IMR-90 (cell line): ENCODE measurements around the gene MPPED1. TPM values are rescaled to one million over a fixed set of nuclear protein-coding genes. Genes with fewer than 3 reads are reported as not detected.

Experiments
- ATAC-seq: fragments of 200-7000 bp; cut with Tn5 transposase; 2 replicates; pipeline ENCODE4 v1.9.1; 2020; ENCODE audit warnings: low read depth, mild to moderate bottlenecking, moderate library complexity
- BruUV-seq: library from RNA; stranded (reverse); fragments of 400-500 nt; replicated peaks from 2 replicates; lab custom pipeline; 2021; lab: Mats Ljungman, UMichigan
- CTCF ChIA-PET: fragments of 300-600 bp; formaldehyde crosslinking; extraction: SDS; loops from one replicate; lab custom pipeline; 2021; ENCODE audit warnings: antibody characterized with exemption; lab: Yijun Ruan, JAX
- POLR2A ChIA-PET: fragments of 300-600 bp; sonication (Branson Sonifier 250); formaldehyde crosslinking; loops from one replicate; lab custom pipeline; 2022; ENCODE audit warnings: antibody characterized with exemption; ENCODE audit not compliant: unreplicated experiment; lab: Charles Lee
- DNase-seq: peaks from one replicate; pipeline ENCODE4 v3.0.0; 2013
- H2AFZ ChIP-seq: replicated peaks from 2 replicates; pipeline ENCODE3; 2013; ENCODE audit warnings: low read length, mild to moderate bottlenecking; ENCODE audit not compliant: poor library complexity
- H2AK5ac ChIP-seq: 2 replicates; pipeline ENCODE4 v1.6.1; 2013; ENCODE audit warnings: low read depth, low read length, inconsistent platforms
- H2AK9ac ChIP-seq: replicated peaks from 2 replicates; pipeline ENCODE3; 2013; ENCODE audit warnings: mild to moderate bottlenecking, low read depth, low read length, moderate library complexity; ENCODE audit not compliant: poor library complexity
- H2BK120ac ChIP-seq: 2 replicates; pipeline ENCODE4 v1.6.1; 2013; ENCODE audit warnings: low read depth, low read length, inconsistent platforms
- H2BK15ac ChIP-seq: 3 replicates; pipeline ENCODE4 v1.6.1; 2013; ENCODE audit warnings: low read depth, low read length, inconsistent platforms
- H2BK20ac ChIP-seq: 2 replicates; pipeline ENCODE4 v1.6.1; 2013; ENCODE audit warnings: low read depth, mild to moderate bottlenecking, inconsistent platforms, low read length, moderate library complexity
- H2BK5ac ChIP-seq: 2 replicates; pipeline ENCODE4 v1.6.1; 2013; ENCODE audit warnings: mild to moderate bottlenecking, low read depth, low read length, inconsistent platforms; ENCODE audit not compliant: poor library complexity, severe bottlenecking
- H3K14ac ChIP-seq: replicated peaks from 2 replicates; pipeline ENCODE4 v1.6.1; 2013; ENCODE audit warnings: low read depth, low read length, inconsistent platforms
- H3K18ac ChIP-seq: 2 replicates; pipeline ENCODE4 v1.6.1; 2013; ENCODE audit warnings: low read depth, low read length, control low read depth
- H3K23ac ChIP-seq: 2 replicates; pipeline ENCODE4 v1.6.1; 2013; ENCODE audit warnings: low read depth, low read length, inconsistent platforms
- H3K27ac ChIP-seq: 2 replicates; pipeline ENCODE4 v1.5.1; 2013; ENCODE audit warnings: mild to moderate bottlenecking, control low read depth, low read length; ENCODE audit not compliant: insufficient read depth
- H3K27me3 ChIP-seq: 2 replicates; pipeline ENCODE4 v1.6.1; 2013; ENCODE audit warnings: low read length; ENCODE audit not compliant: control insufficient read depth, insufficient read depth
- H3K36me3 ChIP-seq: 2 replicates; pipeline ENCODE4 v1.6.1; 2013; ENCODE audit warnings: low read length, mixed read lengths; ENCODE audit not compliant: control insufficient read depth, insufficient read depth
- H3K4ac ChIP-seq: 2 replicates; pipeline ENCODE4 v1.6.1; 2013; ENCODE audit warnings: low read depth, low read length, inconsistent platforms
- H3K4me1 ChIP-seq: 2 replicates; pipeline ENCODE4 v1.6.1; 2013; ENCODE audit warnings: low read length, mixed read lengths; ENCODE audit not compliant: control insufficient read depth, insufficient read depth
- H3K4me2 ChIP-seq: 2 replicates; pipeline ENCODE4 v1.6.1; 2013; ENCODE audit warnings: low read depth, mild to moderate bottlenecking, control low read depth, low read length, moderate library complexity
- H3K4me3 ChIP-seq: 2 replicates; pipeline ENCODE4 v1.5.1; 2013; ENCODE audit warnings: low read depth, mild to moderate bottlenecking, control low read depth, low read length, moderate library complexity; ENCODE audit not compliant: insufficient read depth
- H3K56ac ChIP-seq: 2 replicates; pipeline ENCODE4 v1.6.1; 2013; ENCODE audit warnings: low read length, inconsistent platforms; ENCODE audit not compliant: insufficient read depth; ENCODE audit errors: extremely low read depth
- H3K79me1 ChIP-seq, 2 experiments: 2 replicates each; pipeline ENCODE4 v1.6.1; 2013; ENCODE audit warnings: low read length in 2 of 2, inconsistent platforms in 1 of 2, low read depth in 1 of 2
- H3K9ac ChIP-seq: 2 replicates; pipeline ENCODE4 v1.6.1; 2013; ENCODE audit warnings: low read depth, low read length, control low read depth
- H3K9me1 ChIP-seq: 2 replicates; pipeline ENCODE4 v1.6.1; 2013; ENCODE audit warnings: low read length, inconsistent platforms; ENCODE audit not compliant: insufficient read depth
- H3K9me3 ChIP-seq: 2 replicates; pipeline ENCODE4 v1.6.1; 2013; ENCODE audit warnings: low read length; ENCODE audit not compliant: control insufficient read depth, insufficient read depth
- H4K20me1 ChIP-seq: 2 replicates; pipeline ENCODE4 v1.6.1; 2013; ENCODE audit warnings: low read length, inconsistent platforms; ENCODE audit not compliant: insufficient read depth
- H4K5ac ChIP-seq: 2 replicates; pipeline ENCODE4 v1.6.1; 2013; ENCODE audit warnings: mild to moderate bottlenecking, low read depth, low read length, control low read depth
- H4K8ac ChIP-seq, 2 experiments: 2 replicates each; pipeline ENCODE4 v1.6.1; 2013; ENCODE audit warnings: low read depth in 2 of 2, low read length in 2 of 2, control low read depth in 1 of 2, inconsistent platforms in 1 of 2
- H4K91ac ChIP-seq: 2 replicates; pipeline ENCODE4 v1.6.1; 2013; ENCODE audit warnings: low read depth, low read length, inconsistent platforms; ENCODE audit not compliant: insufficient read depth
- BHLHE40 ChIP-seq: fragments of 150-350 bp; IDR thresholded peaks from 2 replicates; pipeline ENCODE4 v1.6.1; 2016; ENCODE audit warnings: mild to moderate bottlenecking, low read depth, low read length
- CEBPB ChIP-seq: IDR thresholded peaks from 2 replicates; pipeline ENCODE4 v1.6.1; 2012; ENCODE audit warnings: low read depth, low read length, improper control_type of control experiment
- CHD1 ChIP-seq: IDR thresholded peaks from 2 replicates; pipeline ENCODE4 v1.6.1; 2012; ENCODE audit warnings: low read depth, low read length, improper control_type of control experiment
- CTCF ChIP-seq: conservative IDR thresholded peaks from 2 replicates; pipeline ENCODE4 v1.5.1; 2012; ENCODE audit warnings: mild to moderate bottlenecking, low read depth, low read length, improper control_type of control experiment
- FOS ChIP-seq: fragments of 150-350 bp; IDR thresholded peaks from 2 replicates; pipeline ENCODE4 v1.6.1; 2016; ENCODE audit warnings: low read depth, low read length
- MAFK ChIP-seq: IDR thresholded peaks from 2 replicates; pipeline ENCODE4 v1.6.1; 2012; ENCODE audit warnings: low read depth, low read length, improper control_type of control experiment
- MAZ ChIP-seq: IDR thresholded peaks from 2 replicates; pipeline ENCODE4 v1.6.1; 2012; ENCODE audit warnings: low read depth, mild to moderate bottlenecking, low read length, improper control_type of control experiment, moderate library complexity, borderline replicate concordance
- MXI1 ChIP-seq: IDR thresholded peaks from 2 replicates; pipeline ENCODE4 v1.6.1; 2012; ENCODE audit warnings: low read depth, mild to moderate bottlenecking, low read length, moderate library complexity, borderline replicate concordance
- NFE2L2 ChIP-seq: fragments of 150-350 bp; IDR thresholded peaks from 2 replicates; pipeline ENCODE4 v1.6.1; 2016; ENCODE audit warnings: low read depth, mild to moderate bottlenecking, low read length
- POLR2A ChIP-seq: IDR thresholded peaks from 2 replicates; pipeline ENCODE4 v1.6.1; 2012; ENCODE audit warnings: mild to moderate bottlenecking, low read depth, low read length
- RCOR1 ChIP-seq: IDR thresholded peaks from 2 replicates; pipeline ENCODE4 v1.6.1; 2012; ENCODE audit warnings: mild to moderate bottlenecking, low read length, improper control_type of control experiment; ENCODE audit not compliant: insufficient replicate concordance
- RFX5 ChIP-seq: IDR thresholded peaks from 2 replicates; pipeline ENCODE4 v1.8.0; 2012; ENCODE audit warnings: low read depth, mild to moderate bottlenecking, low read length, moderate library complexity
- SMC3 ChIP-seq: fragments of 150-350 bp; IDR thresholded peaks from 2 replicates; pipeline ENCODE4 v1.6.1; 2016; ENCODE audit warnings: low read depth, mild to moderate bottlenecking, antibody characterized with exemption, low read length, moderate library complexity
- USF2 ChIP-seq: fragments of 150-350 bp; IDR thresholded peaks from 2 replicates; pipeline ENCODE4 v1.6.1; 2017; ENCODE audit warnings: mild to moderate bottlenecking, antibody characterized with exemption, low read length, low read depth
- WGBS, 2 experiments: methylation state at CpG; one replicate each; pipeline versions ENCODE4 v1.1.5 to v1.1.7; 2013; ENCODE audit warnings: missing lambda C conversion rate in 2 of 2; ENCODE audit not compliant: insufficient read length in 1 of 2; ENCODE audit errors: extremely low coverage in 2 of 2; 5-methylcytosine and 5-hydroxymethylcytosine counted together
- dilution Hi-C: fragments of 300-500 bp; cut with HindIII; formaldehyde crosslinking; loops from one replicate; pipeline ENCODE4 v1.14.3; 2018; ENCODE audit warnings: low sequenced_read_pairs; ENCODE audit not compliant: unreplicated experiment
- in situ Hi-C: fragments of 300-500 bp; cut with MboI; formaldehyde crosslinking; loops from 3 replicates; pipeline ENCODE4 v1.14.3; 2019; ENCODE audit warnings: low sequenced_read_pairs, inconsistent platforms, mixed read lengths
- intact Hi-C: fragments of 100-400 bp; cut with micrococcal nuclease; formaldehyde crosslinking; loops from 2 replicates; pipeline ENCODE4 v1.10.0; 2022
- polyA plus RNA-seq, 3 experiments: library from polyadenylated mRNA; depleted of rRNA; stranded (reverse); fragments of >200 nt; gene quantifications; 2 replicates each; pipeline ENCODE4 v1.2.3, GENCODE V29; 2012; ENCODE audit warnings: low replicate concordance in 1 of 3
- total RNA-seq: library from RNA; depleted of rRNA; stranded (reverse); fragments of >200 nt; gene quantifications from 2 replicates; pipeline ENCODE4 v1.2.3, GENCODE V29; 2012

The MPPED1 gene
- total and polyA plus RNA-seq, 2 of the 4 experiments (the other 2 are of a cell fraction) = not detected

GRCh38 chr22:43385770-43386641, 25.8 kb upstream of the MPPED1 start:
- WGBS, 2 experiments = 0% methylated on average over 7 of the region's 20 CpGs; no CpG with 5 or more reads in 1 of the 2 experiments
- intact Hi-C loops (loop anchor here (1.0 kb wide), 2 partner anchors 112 to 155 kb away; no protein-coding TSS in a partner anchor), dilution Hi-C loops (no loop called here), in situ Hi-C loops (loop anchor here (25.0 kb wide), 1 partner anchor 1251 kb away; no protein-coding TSS in a partner anchor)
- H4K5ac ChIP-seq = no peak overlapping the region
- H2BK20ac ChIP-seq = no peak overlapping the region
- no peak overlapping the region for H3K4ac ChIP-seq
- H2AK5ac ChIP-seq = no peak overlapping the region
- no peak overlapping the region for H4K8ac ChIP-seq
- ChIA-PET POLR2A (no interaction called here), CTCF (interaction anchor here (0.6 to 1.1 kb wide), 5 partner anchors 29 to 440 kb away, joined by 3 to 6 read pairs (median 3); no protein-coding TSS in a partner anchor)
- H4K91ac ChIP-seq = no peak overlapping the region
- H3K79me1 ChIP-seq = no peaks in the 10 kb centered on the region
- H3K9ac ChIP-seq = no peak overlapping the region
- H2BK5ac ChIP-seq = no peak overlapping the region
- DNase-seq (peak; percentile 65), ATAC-seq (peak; percentile 98)
- H3K56ac ChIP-seq = no peak overlapping the region
- H2AK9ac ChIP-seq = peak overlapping the region; percentile 61
- H3K4me1 ChIP-seq = no peaks in the 10 kb centered on the region; the same call in 1 of the 2 replicates
- no peak overlapping the region for H2BK120ac ChIP-seq
- no peaks in the 10 kb centered on the region for H4K20me1 ChIP-seq
- H3K23ac ChIP-seq = peak overlapping the region; percentile 65; the same call in 1 of the 2 replicates
- no peaks in the 10 kb centered on the region for H3K9me1 ChIP-seq
- no peaks in the 10 kb centered on the region for H3K36me3 ChIP-seq
- H3K27me3 ChIP-seq = peaks cover 23% of the 10 kb centered on the region
- no peak overlapping the region for H3K27ac ChIP-seq
- peak overlapping the region; percentile 84 for H2AFZ ChIP-seq
- H2BK15ac ChIP-seq = no peak overlapping the region
- peak overlapping the region; percentile 16; the same call in 1 of the 2 replicates for H3K4me2 ChIP-seq
- no TSS peak for BruUV-seq
- H3K4me3 ChIP-seq = no peak overlapping the region
- no peak overlapping the region for H3K14ac ChIP-seq
- no peak overlapping the region for H3K18ac ChIP-seq
- H3K9me3 ChIP-seq = 0 out of 2 replicates have a peak, but pooled peaks cover 2% of the 10 kb centered on the region
- TF ChIP-seq RFX5 (no peak), FOS (no peak), MAZ (peak; percentile 53; the same call in 1 of the 2 replicates), MXI1 (no peak), RCOR1 (no peak), CTCF (peak; percentile 93), SMC3 (peak; percentile 89), NFE2L2 (no peak), POLR2A (peak; percentile 47; the same call in 1 of the 2 replicates), CHD1 (no peak), BHLHE40 (no peak), MAFK (no peak), USF2 (no peak), CEBPB (no peak)
